Retina (tissue), 1 donor: ENCODE data around the gene GLP1R.

Source experiments
- DNase-seq: peaks from one replicate; pipeline ENCODE4 v3.0.0-alpha.2; 2016

Gene GLP1R

GRCh38 chr6:39065561-39065960 is 17.0 kb downstream of the GLP1R start:
- no peak for DNase-seq

- no peak for DNase-seq
Measured at GRCh38 chr6:39068391-39068790, 19.8 kb downstream of the GLP1R start.

DNA sequence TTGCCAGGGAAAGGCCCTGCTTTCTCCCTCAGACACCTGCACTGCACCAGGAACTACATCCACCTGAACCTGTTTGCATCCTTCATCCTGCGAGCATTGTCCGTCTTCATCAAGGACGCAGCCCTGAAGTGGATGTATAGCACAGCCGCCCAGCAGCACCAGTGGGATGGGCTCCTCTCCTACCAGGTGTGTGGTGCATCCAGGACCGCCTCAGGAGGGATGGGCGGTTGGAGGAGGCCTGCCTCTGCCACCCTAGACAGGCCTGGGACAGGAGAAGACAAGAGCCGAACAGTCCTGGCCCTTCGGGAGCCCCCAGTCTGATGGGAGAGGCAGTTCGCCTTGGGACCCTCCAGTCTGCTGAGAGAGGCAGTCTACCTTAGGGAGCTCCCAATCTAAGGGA is 24.2 kb downstream of the GLP1R start:
- no peak for DNase-seq

- no peak for DNase-seq
Measured at GRCh38 chr6:39073471-39074355, 25.1 kb downstream of the GLP1R start.

DNA sequence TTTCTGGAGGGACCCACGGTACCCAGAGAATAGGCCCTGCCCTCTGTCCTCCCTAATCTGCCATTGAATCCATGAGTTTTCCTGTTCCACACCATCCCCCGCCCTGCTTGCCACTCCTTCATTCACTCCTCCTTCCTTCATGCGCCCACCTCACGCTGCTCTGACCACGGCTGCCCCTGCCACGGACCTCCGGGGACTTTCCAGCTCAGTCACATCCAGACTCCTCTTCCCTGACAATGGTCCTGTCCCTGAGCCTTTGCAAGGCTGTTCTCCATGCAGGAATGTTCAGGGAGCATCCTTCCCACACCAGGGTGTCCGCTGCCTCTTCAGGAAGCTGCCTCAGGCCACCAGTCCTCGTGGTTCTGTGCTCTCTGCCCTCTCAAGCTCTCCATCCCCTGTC is 25.9 kb downstream of the GLP1R start:
- DNase-seq, result no peak

GRCh38 chr6:39075010-39075686 is 26.6 kb downstream of the GLP1R start:
- no peak for DNase-seq

- no peak for DNase-seq
Measured at GRCh38 chr6:39075807-39076622, 27.4 kb downstream of the GLP1R start.

GRCh38 chr6:39076623-39077535 is 28.3 kb downstream of the GLP1R start:
- no peak for DNase-seq

- no peak for DNase-seq
Measured at GRCh38 chr6:39077882-39078594, 29.5 kb downstream of the GLP1R start.

- DNase-seq, result no peak
Measured at GRCh38 chr6:39078695-39079094, 30.1 kb downstream of the GLP1R start.

DNA sequence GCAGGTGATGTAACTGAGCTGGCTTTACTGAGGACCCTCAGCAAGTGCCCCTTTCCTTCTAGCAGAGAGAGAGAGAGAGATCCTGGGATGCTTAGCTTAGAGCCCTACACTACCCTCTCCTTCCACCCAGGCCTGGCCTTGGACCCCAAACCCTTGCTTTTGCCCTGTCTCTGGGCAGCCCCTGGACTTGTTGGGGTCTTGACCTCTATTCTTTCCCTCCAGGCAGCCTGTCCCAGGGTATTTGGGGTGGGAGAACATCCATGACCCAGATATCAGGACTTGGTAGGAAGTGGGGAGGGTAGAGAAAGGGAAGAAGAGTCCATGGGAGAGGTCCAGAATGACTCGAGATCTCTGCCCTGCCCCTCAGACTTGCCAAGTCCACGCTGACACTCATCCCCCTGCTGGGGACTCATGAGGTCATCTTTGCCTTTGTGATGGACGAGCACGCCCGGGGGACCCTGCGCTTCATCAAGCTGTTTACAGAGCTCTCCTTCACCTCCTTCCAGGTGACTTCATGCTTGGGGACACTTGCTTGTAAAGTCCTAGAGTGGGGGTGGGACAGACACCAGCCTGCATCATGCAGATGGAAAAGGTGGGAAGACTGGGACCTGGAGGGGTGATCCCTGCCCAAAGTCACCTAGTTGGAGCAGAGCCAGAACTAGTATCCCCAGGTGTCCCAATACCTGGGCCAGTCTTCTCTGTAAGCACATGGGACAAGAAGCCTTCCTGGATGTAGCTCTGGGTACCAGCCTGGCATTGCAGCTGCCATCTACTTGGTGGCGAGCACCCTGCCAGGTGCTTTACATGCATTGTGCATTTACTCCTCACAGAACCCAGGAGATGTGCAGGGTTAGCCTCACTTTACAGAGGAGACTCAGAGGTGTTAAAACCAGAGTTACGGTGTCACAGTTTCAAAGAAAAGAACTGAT is 30.9 kb downstream of the GLP1R start:
- no peak for DNase-seq

GRCh38 chr6:39080246-39080875 is 31.8 kb downstream of the GLP1R start:
- no peak for DNase-seq

- DNase-seq, result no peak
Measured at GRCh38 chr6:39082310-39082709, 33.7 kb downstream of the GLP1R start.

GRCh38 chr6:39083231-39083634 is 34.7 kb downstream of the GLP1R start:
- DNase-seq, result no peak

DNA sequence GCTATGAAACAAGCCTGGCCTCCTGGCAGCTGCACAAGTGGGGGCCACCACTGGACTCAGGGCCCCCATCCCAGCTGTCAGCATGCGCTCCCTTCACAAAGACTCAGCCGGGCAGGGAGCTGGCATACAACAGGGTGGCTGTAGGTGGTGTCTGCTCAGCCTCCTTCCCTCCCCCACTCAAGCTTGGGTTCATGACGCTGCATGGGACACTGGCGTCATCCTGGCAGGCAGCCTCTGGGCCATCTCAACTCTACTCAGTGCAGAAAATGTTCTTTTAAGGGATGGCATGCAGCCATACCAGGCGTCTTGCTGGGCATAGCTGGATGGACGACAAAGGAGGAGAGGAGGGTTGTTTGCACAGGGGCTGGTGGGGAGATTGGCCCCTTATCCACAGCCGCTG is 35.9 kb downstream of the GLP1R start:
- no peak for DNase-seq

GRCh38 chr6:39085129-39085797 is 36.7 kb downstream of the GLP1R start:
- no peak for DNase-seq

DNA sequence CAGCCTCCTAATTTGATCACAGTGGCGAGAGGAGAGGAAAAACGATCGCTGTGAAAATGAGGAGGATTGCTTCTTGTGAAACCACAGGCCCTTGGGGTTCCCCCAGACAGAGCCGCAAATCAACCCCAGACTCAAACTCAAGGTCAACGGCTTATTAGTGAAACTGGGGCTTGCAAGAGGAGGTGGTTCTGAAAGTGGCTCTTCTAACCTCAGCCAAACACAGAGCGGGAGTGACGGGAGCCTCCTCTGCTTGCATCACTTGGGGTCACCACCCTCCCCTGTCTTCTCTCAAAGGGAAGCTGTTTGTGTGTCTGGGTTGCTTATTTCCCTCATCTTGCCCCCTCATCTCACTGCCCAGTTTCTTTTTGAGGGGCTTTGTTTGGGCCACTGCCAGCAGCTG is 37.7 kb downstream of the GLP1R start:
- DNase-seq, result no peak

DNA sequence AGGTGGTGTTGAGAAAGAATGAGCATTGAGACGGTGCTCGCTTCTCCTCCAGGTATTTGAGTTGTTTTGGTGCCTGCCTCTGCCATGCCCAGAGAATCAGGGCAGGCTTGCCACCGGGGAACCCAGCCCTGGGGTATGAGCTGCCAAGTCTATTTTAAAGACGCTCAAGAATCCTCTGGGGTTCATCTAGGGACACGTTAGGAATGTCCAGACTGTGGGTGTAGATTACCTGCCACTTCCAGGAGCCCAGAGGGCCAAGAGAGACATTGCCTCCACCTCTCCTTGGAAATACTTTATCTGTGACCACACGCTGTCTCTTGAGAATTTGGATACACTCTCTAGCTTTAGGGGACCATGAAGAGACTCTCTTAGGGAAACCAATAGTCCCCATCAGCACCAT is 38.1 kb downstream of the GLP1R start:
- DNase-seq, result no peak

DNA sequence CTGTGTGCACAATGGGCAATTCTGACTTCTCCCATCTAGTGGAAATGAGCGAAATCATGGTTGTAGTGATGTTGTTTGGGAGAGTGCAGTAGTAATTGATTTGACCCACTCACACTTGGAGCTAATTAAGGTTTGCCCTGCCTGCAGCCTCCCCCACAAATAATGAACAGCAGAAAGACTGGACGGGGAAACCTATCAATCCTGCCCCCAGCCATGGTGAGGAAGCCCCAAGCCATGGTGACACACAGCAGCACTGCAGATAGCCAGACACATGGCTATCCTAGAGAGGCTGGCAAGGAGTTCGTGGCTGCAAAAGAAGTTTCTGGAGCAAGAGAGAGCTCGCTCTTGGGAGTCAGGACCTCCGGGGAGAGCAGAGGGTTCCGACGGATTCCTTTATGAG is 38.6 kb downstream of the GLP1R start:
- no peak for DNase-seq
